SK-N-SH treated with all-trans-retinoic acid at 6 μM for 48 hours (cell line): ENCODE results near the gene ATP8B3.

Experiments used
- ATAC-seq: fragments of 200-7000 bp; cut with Tn5 transposase; 3 replicates; pipeline ENCODE4 v1.9.1; 2020; ENCODE audit warnings: mild to moderate bottlenecking, moderate library complexity
- BACH2 ChIP-seq: fragments of 250-450 bp; sonication (Bioruptor Pico); IDR thresholded peaks from 2 replicates; pipeline ENCODE4 v1.9.0; 2021; ENCODE audit warnings: mild to moderate bottlenecking, borderline replicate concordance
- CSDC2 ChIP-seq: fragments of 250-450 bp; sonication (Bioruptor Pico); IDR thresholded peaks from 2 replicates; pipeline ENCODE4 v1.5.0; 2020; ENCODE audit warnings: mild to moderate bottlenecking, moderate library complexity
- ESRRG ChIP-seq: fragments of 250-450 bp; sonication (Bioruptor Pico); IDR thresholded peaks from 2 replicates; pipeline ENCODE4 v1.6.1; 2021; ENCODE audit warnings: mild to moderate bottlenecking
- GLIS3 ChIP-seq: fragments of 250-450 bp; sonication (Bioruptor Pico); IDR thresholded peaks from 2 replicates; pipeline ENCODE4 v1.5.0; 2020; ENCODE audit warnings: mild to moderate bottlenecking, moderate library complexity
- ISL1 ChIP-seq: fragments of 250-450 bp; sonication (Bioruptor Pico); IDR thresholded peaks from 2 replicates; pipeline ENCODE4 v2.1.2; 2022; ENCODE audit warnings: mild to moderate bottlenecking, moderate library complexity
- OSR1 ChIP-seq: fragments of 250-450 bp; sonication (Bioruptor Pico); IDR thresholded peaks from 2 replicates; pipeline ENCODE4 v1.8.0; 2022; ENCODE audit warnings: moderate library complexity, mild to moderate bottlenecking, inconsistent platforms
- PATZ1 ChIP-seq: fragments of 250-450 bp; sonication (Bioruptor Pico); IDR thresholded peaks from 2 replicates; pipeline ENCODE4 v1.8.0; 2020; ENCODE audit warnings: mild to moderate bottlenecking, moderate library complexity, borderline replicate concordance
- PPARA ChIP-seq: fragments of 250-450 bp; sonication (Bioruptor Pico); IDR thresholded peaks from 2 replicates; pipeline ENCODE4 v1.5.0; 2020; ENCODE audit warnings: mild to moderate bottlenecking, borderline replicate concordance
- SNAI2 ChIP-seq: fragments of 250-450 bp; sonication (Bioruptor Pico); IDR thresholded peaks from 2 replicates; pipeline ENCODE4 v1.5.0; 2020; ENCODE audit warnings: mild to moderate bottlenecking, moderate library complexity
- TCF4 ChIP-seq: fragments of 250-450 bp; sonication (Bioruptor Pico); IDR thresholded peaks from 2 replicates; pipeline ENCODE4 v1.8.0; 2021; ENCODE audit warnings: mild to moderate bottlenecking, moderate library complexity, borderline replicate concordance
- TOX ChIP-seq: fragments of 250-450 bp; sonication (Bioruptor Pico); IDR thresholded peaks from 2 replicates; pipeline ENCODE4 v1.8.0; 2021; ENCODE audit warnings: mild to moderate bottlenecking, moderate library complexity, borderline replicate concordance
- TSHZ2 ChIP-seq: fragments of 250-450 bp; sonication (Bioruptor Pico); IDR thresholded peaks from 2 replicates; pipeline ENCODE4 v1.5.0; 2020; ENCODE audit warnings: mild to moderate bottlenecking, moderate library complexity
- ZC3H10 ChIP-seq: fragments of 250-450 bp; sonication (Bioruptor Pico); IDR thresholded peaks from 2 replicates; pipeline ENCODE4 v1.5.1; 2021; ENCODE audit warnings: mild to moderate bottlenecking, moderate library complexity
- ZFP3 ChIP-seq: fragments of 250-450 bp; sonication (Bioruptor Pico); IDR thresholded peaks from 2 replicates; pipeline ENCODE4 v1.5.0; 2020; ENCODE audit warnings: mild to moderate bottlenecking, moderate library complexity
- ZFP30 ChIP-seq: fragments of 450-650 bp; formaldehyde crosslinking; IDR thresholded peaks from 2 replicates; pipeline ENCODE4 v1.5.0; 2022; ENCODE audit warnings: mild to moderate bottlenecking, moderate library complexity
- ZNF565 ChIP-seq: fragments of 450-650 bp; formaldehyde crosslinking; conservative IDR thresholded peaks from 2 replicates; pipeline ENCODE4 v1.5.0; 2020; ENCODE audit warnings: low read depth, mild to moderate bottlenecking, moderate library complexity
- ZNF70 ChIP-seq: fragments of 450-650 bp; formaldehyde crosslinking; IDR thresholded peaks from 2 replicates; pipeline ENCODE4 v1.5.0; 2020; ENCODE audit warnings: mild to moderate bottlenecking, moderate library complexity
- TF ChIP-seq, protein P1 (sequence below): fragments of 250-450 bp; sonication (Bioruptor Pico); IDR thresholded peaks from 2 replicates; pipeline ENCODE4 v1.8.0; 2021; ENCODE audit warnings: low read depth, mild to moderate bottlenecking, moderate library complexity, borderline replicate concordance
- TF ChIP-seq, protein P2 (sequence below): fragments of 250-450 bp; sonication (Bioruptor Pico); IDR thresholded peaks from 2 replicates; pipeline ENCODE4 v1.5.1; 2020; ENCODE audit warnings: low read depth, mild to moderate bottlenecking, moderate library complexity

ATP8B3 gene

DNA sequence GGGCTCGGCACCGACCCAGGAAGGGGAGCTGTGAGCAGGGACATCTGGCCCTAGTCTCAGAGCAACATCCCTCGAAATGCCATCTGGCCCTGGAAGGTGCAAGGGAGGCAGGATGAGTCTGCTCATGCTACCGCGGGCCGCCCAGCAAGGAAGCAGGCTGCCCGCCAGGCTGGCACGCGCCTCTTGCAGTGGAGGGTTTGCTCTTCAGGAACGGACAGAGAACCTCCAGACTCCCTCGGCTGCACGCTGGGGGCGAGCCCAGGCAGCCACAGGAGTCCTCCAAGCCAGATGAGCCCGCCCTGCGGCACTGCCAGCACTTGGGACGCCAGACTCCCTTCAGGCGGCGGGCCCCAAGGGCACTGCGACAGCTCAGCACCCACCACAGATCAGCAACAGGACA is 10.1 kb upstream of the ATP8B3 start:
- TF ChIP-seq PPARA (CRISPR knock-in tag) = no peak
- no peak for ATAC-seq

GRCh38 chr19:1819341-1820255 is 7.5 kb upstream of the ATP8B3 start:
- TF ChIP-seq, protein P1, sequence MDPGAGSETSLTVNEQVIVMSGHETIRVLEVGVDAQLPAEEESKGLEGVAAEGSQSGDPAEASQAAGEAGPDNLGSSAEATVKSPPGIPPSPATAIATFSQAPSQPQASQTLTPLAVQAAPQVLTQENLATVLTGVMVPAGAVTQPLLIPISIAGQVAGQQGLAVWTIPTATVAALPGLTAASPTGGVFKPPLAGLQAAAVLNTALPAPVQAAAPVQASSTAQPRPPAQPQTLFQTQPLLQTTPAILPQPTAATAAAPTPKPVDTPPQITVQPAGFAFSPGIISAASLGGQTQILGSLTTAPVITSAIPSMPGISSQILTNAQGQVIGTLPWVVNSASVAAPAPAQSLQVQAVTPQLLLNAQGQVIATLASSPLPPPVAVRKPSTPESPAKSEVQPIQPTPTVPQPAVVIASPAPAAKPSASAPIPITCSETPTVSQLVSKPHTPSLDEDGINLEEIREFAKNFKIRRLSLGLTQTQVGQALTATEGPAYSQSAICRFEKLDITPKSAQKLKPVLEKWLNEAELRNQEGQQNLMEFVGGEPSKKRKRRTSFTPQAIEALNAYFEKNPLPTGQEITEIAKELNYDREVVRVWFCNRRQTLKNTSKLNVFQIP = no peak
- no peak for TF ChIP-seq TOX (CRISPR knock-in tag)
- TF ChIP-seq TCF4 = no peak
- no peak for TF ChIP-seq ISL1 (CRISPR knock-in tag)
- TF ChIP-seq TSHZ2 (CRISPR knock-in tag) = no peak
- TF ChIP-seq SNAI2 (CRISPR knock-in tag) = no peak
- TF ChIP-seq BACH2 (CRISPR knock-in tag) = no peak
- TF ChIP-seq ZFP30 = no peak
- no peak for TF ChIP-seq GLIS3
- TF ChIP-seq ZFP3 (CRISPR knock-in tag) = no peak
- no peak for TF ChIP-seq ESRRG (CRISPR knock-in tag)
- TF ChIP-seq, protein P2, sequence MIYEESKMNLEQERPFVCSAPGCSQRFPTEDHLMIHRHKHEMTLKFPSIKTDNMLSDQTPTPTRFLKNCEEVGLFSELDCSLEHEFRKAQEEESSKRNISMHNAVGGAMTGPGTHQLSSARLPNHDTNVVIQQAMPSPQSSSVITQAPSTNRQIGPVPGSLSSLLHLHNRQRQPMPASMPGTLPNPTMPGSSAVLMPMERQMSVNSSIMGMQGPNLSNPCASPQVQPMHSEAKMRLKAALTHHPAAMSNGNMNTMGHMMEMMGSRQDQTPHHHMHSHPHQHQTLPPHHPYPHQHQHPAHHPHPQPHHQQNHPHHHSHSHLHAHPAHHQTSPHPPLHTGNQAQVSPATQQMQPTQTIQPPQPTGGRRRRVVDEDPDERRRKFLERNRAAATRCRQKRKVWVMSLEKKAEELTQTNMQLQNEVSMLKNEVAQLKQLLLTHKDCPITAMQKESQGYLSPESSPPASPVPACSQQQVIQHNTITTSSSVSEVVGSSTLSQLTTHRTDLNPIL = no peak
- no peak for TF ChIP-seq ZC3H10 (CRISPR knock-in tag)
- TF ChIP-seq PPARA (CRISPR knock-in tag) = no peak
- TF ChIP-seq OSR1 (CRISPR knock-in tag) = no peak
- no peak for ATAC-seq

DNA sequence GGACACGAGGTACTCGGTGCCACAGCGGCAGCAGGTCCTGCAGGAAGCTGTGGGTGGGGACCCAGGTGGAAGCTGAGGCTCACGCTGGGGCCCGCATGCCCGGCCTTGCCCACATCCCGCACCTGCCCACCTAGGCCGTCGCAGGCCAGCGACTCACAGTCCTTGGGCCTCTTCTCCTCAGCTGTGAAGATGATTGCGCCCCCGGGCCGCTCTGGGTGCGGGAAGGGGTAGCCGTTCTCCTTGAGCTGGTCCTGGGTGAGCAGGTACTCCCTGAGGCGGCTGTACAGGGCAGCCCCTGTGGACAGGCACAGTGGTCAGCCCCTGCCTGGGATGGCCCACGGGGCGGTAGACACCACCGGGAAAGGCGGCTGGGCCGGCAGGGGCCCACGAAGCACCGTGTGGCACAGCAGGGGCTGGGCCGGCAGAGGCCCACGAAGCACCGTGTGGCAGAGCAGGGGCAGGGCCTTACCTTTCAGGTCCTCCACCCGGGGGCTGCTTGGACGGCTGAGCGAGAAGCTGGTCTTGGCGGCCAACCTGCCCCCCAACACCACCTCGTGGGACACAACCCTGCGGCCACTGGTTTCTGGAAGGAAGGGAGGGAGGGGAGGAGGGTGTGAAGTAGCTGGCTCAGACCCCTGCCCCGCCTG is 6.6 kb upstream of the ATP8B3 start:
- no peak for TF ChIP-seq TSHZ2 (CRISPR knock-in tag)
- no peak for TF ChIP-seq ZNF70
- TF ChIP-seq, all 23 proteins: peak for 0
- no peak for ATAC-seq

DNA sequence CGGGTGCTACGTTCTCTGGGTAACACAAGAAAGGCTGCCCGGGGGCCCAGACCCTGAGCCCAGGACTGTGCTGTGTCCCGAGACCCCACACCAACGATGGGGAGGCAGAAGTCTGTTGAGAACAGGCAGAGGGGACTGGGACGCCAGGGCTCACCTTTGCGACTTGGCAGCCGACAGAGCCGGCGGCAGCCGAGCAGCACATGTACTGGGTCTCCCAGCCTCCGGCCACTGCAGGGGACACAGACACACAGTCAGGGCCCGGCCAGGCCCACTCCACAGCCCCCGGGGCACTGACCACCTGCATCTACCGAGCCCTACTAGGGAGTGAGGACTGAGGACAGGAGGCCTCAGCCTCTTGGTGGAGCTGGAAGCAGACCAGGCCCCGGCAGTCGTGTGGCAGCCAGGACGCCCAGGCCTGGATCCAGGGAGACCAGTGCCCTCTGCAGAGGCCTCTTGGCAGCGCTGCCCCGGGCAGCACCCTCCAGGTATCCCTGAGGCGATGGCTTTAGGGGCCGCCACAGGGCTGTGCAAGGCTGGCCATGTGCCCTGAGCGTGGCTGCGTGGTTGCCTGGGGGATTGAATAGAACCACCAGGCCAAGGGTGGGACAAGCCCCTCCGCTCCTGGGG is 5.6 kb upstream of the ATP8B3 start:
- ATAC-seq = no peak
- TF ChIP-seq TOX (CRISPR knock-in tag) = no peak
- TF ChIP-seq OSR1 (CRISPR knock-in tag) = no peak
- TF ChIP-seq BACH2 (CRISPR knock-in tag) = no peak
- TF ChIP-seq SNAI2 (CRISPR knock-in tag) = no peak
- no peak for TF ChIP-seq PATZ1 (CRISPR knock-in tag)
- no peak for TF ChIP-seq TSHZ2 (CRISPR knock-in tag)
- TF ChIP-seq ZNF565 (CRISPR knock-in tag) = no peak
- TF ChIP-seq ZNF70 = no peak
- TF ChIP-seq CSDC2 (CRISPR knock-in tag) = no peak
- TF ChIP-seq ESRRG (CRISPR knock-in tag) = no peak
